Fibroblast of pulmonary artery (primary cell): Measurements from ENCODE around the gene RPL19.

Experiments
- DNase-seq: peaks from one replicate; pipeline ENCODE4 v3.0.0-alpha.2; 2010; ENCODE audit warnings: low read depth
- H3K4me3 ChIP-seq: replicated peaks from 2 replicates; pipeline ENCODE4 v1.5.1; 2011; ENCODE audit warnings: low read depth, mild to moderate bottlenecking, control low read depth, low read length, moderate library complexity
- TF ChIP-seq, protein P1 (sequence below): IDR thresholded peaks from 2 replicates; pipeline ENCODE4 v1.5.1; 2011; ENCODE audit warnings: mild to moderate bottlenecking, control low read depth, low read length, inconsistent platforms; ENCODE audit errors: missing control alignments

RPL19 gene

DNA sequence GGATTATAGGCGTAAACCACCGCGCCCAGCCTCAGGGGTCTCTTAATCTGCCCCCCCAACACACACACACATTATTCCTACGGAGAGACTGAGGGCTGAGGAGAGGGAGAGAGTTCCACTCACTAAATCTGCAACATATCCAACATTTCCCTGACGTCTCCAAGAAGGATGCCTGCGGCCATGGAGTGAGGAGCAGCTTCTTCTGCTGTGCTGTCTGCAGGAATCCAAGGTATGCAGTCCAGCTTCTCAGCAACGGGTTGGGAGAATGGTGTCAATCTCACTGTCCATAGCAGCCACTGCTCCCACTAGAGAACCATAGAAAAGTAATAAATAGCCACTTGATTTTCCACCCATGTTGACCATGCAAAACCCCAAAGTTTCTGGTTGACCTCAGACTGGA, 43.6 kb upstream of the RPL19 start:
- DNase-seq: peak; percentile 13
- TF ChIP-seq, protein P1, sequence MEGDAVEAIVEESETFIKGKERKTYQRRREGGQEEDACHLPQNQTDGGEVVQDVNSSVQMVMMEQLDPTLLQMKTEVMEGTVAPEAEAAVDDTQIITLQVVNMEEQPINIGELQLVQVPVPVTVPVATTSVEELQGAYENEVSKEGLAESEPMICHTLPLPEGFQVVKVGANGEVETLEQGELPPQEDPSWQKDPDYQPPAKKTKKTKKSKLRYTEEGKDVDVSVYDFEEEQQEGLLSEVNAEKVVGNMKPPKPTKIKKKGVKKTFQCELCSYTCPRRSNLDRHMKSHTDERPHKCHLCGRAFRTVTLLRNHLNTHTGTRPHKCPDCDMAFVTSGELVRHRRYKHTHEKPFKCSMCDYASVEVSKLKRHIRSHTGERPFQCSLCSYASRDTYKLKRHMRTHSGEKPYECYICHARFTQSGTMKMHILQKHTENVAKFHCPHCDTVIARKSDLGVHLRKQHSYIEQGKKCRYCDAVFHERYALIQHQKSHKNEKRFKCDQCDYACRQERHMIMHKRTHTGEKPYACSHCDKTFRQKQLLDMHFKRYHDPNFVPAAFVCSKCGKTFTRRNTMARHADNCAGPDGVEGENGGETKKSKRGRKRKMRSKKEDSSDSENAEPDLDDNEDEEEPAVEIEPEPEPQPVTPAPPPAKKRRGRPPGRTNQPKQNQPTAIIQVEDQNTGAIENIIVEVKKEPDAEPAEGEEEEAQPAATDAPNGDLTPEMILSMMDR: no peak
- no peak overlapping the region for H3K4me3 ChIP-seq

DNA sequence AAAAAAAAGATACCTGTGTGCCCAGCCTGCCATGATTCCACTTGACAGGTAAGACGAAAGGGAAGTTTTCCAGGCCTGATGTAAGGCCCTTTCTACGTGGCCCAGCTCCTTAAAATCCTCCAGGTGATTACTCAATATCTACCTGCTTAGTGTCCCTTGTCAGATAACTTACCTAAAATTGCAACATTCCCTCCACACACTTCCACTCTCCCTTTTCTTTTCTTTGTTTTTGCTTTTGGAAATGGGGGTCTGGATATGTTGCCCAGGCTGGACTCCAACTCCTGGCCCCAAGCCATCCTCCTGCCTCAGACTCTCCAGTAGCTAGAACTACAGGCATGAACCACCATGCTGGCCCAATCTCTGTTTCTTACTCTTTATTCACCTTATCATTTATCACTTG, 41.5 kb upstream of the RPL19 start:
- no peak for DNase-seq
- TF ChIP-seq, protein P1: no peak
- no peak overlapping the region for H3K4me3 ChIP-seq

DNA sequence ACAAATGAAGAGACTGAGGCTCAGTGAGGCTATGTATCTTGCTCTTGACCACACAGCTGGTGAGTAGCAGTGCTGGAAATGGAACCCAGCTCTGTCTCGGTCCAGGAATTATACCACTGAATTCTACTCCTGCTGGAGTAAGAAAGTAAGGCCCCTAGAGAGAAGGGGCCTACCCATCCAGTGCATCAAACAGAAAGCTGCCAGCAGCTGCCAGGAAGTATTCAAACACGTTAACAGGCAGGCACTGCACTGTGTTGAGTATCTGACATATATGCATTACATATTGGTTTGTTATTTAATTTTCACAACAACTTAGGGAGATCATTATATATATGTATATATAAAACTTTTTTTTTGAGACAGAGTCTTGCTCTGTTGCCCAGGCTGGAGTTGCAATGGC, 38.1 kb upstream of the RPL19 start:
- TF ChIP-seq, protein P1: no peak
- no peak overlapping the region for H3K4me3 ChIP-seq
- DNase-seq: no peak

GRCh38 chr17:39164675-39165143, 35.4 kb upstream of the RPL19 start:
- H3K4me3 ChIP-seq: peak overlapping the region; percentile 52
- DNase-seq: peak; percentile 95
- TF ChIP-seq, protein P1: peak; percentile 93

DNA sequence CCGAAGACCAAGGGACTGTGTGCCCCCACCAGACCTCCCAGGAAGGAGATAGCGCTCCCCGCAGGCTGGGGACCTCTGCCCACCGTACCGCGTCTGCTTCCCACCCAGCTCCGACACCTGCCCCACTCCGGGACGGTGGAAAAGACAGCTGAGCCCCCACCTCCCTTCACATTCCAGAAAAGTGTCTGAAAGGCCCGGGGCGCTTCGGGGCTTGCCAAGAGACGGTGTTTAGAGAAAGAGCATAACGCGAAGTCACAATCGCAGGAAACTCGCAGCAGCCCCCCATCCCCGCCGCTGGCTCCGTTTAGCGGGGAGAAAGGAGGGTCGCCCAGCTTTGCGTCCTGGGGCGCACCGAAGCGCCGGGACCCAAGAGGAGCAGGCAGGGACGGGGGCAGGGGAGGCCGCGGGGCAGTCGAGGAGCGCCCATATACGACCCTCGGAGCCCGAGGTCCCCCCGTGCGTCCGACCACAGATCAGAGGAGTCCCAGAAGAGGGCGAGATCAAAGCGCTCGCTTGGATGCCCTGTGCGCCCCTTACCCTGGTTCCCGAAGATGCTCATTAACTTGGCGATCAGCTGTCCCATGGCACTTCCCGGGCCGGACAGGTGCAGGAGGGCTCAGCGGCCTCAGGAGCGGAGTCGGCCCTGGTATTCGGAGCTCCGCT, 34.8 kb upstream of the RPL19 start:
- DNase-seq: no peak
- peak overlapping the region; percentile 52 for H3K4me3 ChIP-seq
- TF ChIP-seq, protein P1: no peak

DNA sequence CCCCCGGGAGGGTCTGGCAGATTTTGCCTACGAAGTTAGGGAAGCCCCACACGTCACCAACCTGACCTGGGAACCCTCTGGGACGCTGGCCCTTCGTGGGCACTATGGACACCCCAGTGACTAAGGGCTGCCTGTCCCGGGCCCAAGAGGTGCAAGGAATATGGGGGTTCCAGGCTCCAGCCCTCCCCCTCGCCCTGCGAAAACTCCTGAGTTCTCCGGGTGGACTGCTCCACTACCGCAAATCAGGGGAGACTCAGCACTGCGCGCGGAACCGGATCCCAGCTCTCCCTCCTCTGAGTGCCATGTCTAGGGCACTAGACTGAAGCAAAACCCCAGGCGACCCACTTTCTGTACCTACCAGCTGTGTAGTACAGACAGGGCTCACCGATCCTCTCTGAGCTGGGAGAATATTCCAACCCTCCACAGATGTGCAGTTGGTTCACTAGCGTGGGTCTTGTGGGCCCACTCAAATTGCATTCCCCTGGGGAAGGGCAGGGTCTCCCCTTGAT, 34.2 kb upstream of the RPL19 start, which contains the start of gene ARL5C:
Gene ARL5C (minus strand): TSS at position 321 of the 509 bp plus-strand sequence. CDS start 401 bp downstream, outside the sequence.
- TF ChIP-seq, protein P1: no peak
- DNase-seq: no peak
- H3K4me3 ChIP-seq: peak within 1 kb of the TSS; percentile 52
